ENCODE results near the gene E2F3.
"Not testable (repeated sequence)": the region's sequence is repeated elsewhere in the genome, so short reads cannot be mapped to it uniquely, and the experiment has no call there.

E2F3 gene

GRCh38 chr6:20454204-20454824 lies 52.6 kb downstream of the E2F3 start:
- no peak overlapping the region for H3K4me3 Mint-ChIP-seq
- no peak for DNase-seq (ENCODE audit: low spot score in 2 of 2)
- peaks cover 15% of the 10 kb centered on the region for H3K36me3 Mint-ChIP-seq
- no peak for ATAC-seq (ENCODE audit: low read depth)
- no peaks in the 10 kb centered on the region for H3K27me3 Mint-ChIP-seq
- H3K27ac Mint-ChIP-seq: no peak overlapping the region
- no peaks in the 10 kb centered on the region for H3K9me3 Mint-ChIP-seq
- peaks cover 14% of the 10 kb centered on the region for H3K4me1 Mint-ChIP-seq

DNA sequence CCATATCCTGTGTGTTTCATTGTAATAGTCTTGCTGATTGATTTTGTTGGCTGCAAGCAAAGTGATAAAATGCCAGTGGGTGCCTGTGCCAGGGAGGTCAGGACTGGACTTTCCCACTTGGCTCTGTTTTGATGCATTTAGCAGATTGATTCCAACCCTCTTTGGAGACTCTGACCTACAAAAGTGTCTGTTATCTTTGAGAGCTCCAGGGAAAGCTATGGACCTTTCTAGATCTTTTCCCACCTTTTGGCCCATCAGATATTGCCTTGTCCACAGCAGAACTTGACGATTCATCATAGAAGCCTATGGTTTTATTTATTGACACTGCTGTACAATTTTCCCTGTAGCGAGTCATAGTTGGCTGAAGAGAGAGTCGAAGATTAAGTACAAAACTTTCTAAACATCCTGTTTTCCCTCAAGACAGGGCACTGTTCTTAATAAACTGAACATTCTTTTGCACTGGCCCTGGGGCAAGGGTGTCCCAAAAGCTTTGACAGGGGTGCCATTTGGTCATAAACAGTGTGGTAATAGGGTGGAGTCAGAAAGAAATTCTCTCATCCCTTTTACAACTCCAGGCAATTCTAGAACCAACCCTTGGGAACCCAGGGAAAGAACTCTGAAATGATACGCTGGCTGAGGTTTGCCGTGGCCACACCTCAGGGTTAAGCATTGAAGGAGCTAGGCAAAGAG lies 53.7 kb downstream of the E2F3 start:
- Mint-ChIP-seq H3K27ac (no peak overlapping the region), H3K4me1 (peaks cover 10% of the 10 kb centered on the region), H3K4me3 (no peak overlapping the region), H3K9me3 (no peaks in the 10 kb centered on the region), H3K36me3 (peaks cover 16% of the 10 kb centered on the region), H3K27me3 (no peaks in the 10 kb centered on the region)
- DNase-seq (ENCODE audit: low spot score in 2 of 2): no peak
- no peak for ATAC-seq (ENCODE audit: low read depth)

GRCh38 chr6:20458027-20458894 lies 56.6 kb downstream of the E2F3 start:
- H3K4me3 Mint-ChIP-seq: no peak overlapping the region
- peaks cover 4% of the 10 kb centered on the region for H3K4me1 Mint-ChIP-seq
- no peak overlapping the region for H3K27ac Mint-ChIP-seq
- H3K9me3 Mint-ChIP-seq: peaks cover under 1% of the 10 kb centered on the region
- ATAC-seq (ENCODE audit: low read depth) (no peak), DNase-seq (ENCODE audit: low spot score in 2 of 2) (no peak)
- no peaks in the 10 kb centered on the region for H3K27me3 Mint-ChIP-seq
- peaks cover 17% of the 10 kb centered on the region for H3K36me3 Mint-ChIP-seq

DNA sequence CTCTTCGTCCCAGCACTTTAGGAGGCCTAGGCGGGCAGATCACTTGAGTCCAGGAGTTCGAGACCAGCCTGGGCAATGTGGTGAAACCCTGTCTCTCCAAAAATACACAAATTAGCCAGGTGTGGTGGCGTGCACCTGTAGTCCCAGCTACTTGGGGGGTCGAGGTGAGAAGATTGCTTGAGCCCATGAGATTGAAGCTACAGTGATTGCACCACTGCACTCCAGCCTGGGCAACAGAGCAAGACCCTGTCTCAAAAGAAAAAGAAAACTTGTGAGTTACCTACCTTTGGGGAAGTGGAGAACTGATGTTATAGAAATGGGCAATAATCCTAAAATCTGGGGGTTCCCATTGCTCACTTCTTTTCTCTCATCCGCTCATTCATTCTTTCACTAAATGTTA lies 58.0 kb downstream of the E2F3 start:
- H3K27me3 Mint-ChIP-seq: no peaks in the 10 kb centered on the region
- H3K4me3 Mint-ChIP-seq: no peak overlapping the region
- H3K4me1 Mint-ChIP-seq: peaks cover 11% of the 10 kb centered on the region
- H3K9me3 Mint-ChIP-seq: peaks cover 1% of the 10 kb centered on the region
- ATAC-seq (ENCODE audit: low read depth) (no peak), DNase-seq (ENCODE audit: low spot score in 2 of 2) (no peak)
- H3K36me3 Mint-ChIP-seq: peaks cover 21% of the 10 kb centered on the region
- H3K27ac Mint-ChIP-seq: no peak overlapping the region

GRCh38 chr6:20461576-20461975 lies 59.9 kb downstream of the E2F3 start:
- Mint-ChIP-seq H3K4me3 (no peak overlapping the region), H3K9me3 (peaks cover 5% of the 10 kb centered on the region), H3K36me3 (peaks cover 26% of the 10 kb centered on the region), H3K27me3 (no peaks in the 10 kb centered on the region), H3K27ac (no peak overlapping the region), H3K4me1 (peaks cover 8% of the 10 kb centered on the region)
- no peak for DNase-seq (ENCODE audit: low spot score in 2 of 2)
- no peak for ATAC-seq (ENCODE audit: low read depth)

GRCh38 chr6:20463396-20463795 lies 61.7 kb downstream of the E2F3 start:
- H3K4me3 Mint-ChIP-seq: no peak overlapping the region
- no peaks in the 10 kb centered on the region for H3K27me3 Mint-ChIP-seq
- DNase-seq (ENCODE audit: low spot score in 2 of 2) (no peak), ATAC-seq (ENCODE audit: low read depth) (peak; percentile 27)
- H3K27ac Mint-ChIP-seq: no peak overlapping the region
- peaks cover 5% of the 10 kb centered on the region for H3K9me3 Mint-ChIP-seq
- H3K36me3 Mint-ChIP-seq: peaks cover 23% of the 10 kb centered on the region
- H3K4me1 Mint-ChIP-seq: peaks cover 15% of the 10 kb centered on the region

- H3K36me3 Mint-ChIP-seq: peaks cover 22% of the 10 kb centered on the region
- peaks cover 5% of the 10 kb centered on the region for H3K9me3 Mint-ChIP-seq
- peaks cover 15% of the 10 kb centered on the region for H3K4me1 Mint-ChIP-seq
- ATAC-seq (ENCODE audit: low read depth) (no peak), DNase-seq (ENCODE audit: low spot score in 2 of 2) (no peak)
- H3K27me3 Mint-ChIP-seq: no peaks in the 10 kb centered on the region
- H3K27ac Mint-ChIP-seq: no peak overlapping the region
- no peak overlapping the region for H3K4me3 Mint-ChIP-seq
These were observed 62.4 kb downstream of the E2F3 start for GRCh38 chr6:20464041-20464440.

DNA sequence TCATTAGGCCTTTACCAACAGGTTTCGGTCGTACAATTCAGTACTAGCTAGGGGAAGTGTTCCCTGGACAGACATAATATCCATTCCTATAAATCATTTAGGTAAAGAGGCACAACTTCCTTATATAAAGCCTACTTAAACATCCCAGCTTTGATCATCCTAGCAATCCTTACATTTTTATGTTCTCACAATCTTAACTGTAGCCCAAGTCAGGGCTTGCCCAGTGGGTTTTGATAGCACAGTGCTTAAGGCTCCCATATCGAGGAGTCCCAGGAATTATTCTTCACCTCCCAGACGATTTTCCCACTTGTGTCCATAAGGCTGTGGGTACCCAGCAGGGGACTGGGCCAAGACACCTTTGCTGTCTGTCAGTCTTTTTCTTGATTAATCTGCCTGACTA lies 63.2 kb downstream of the E2F3 start:
- Mint-ChIP-seq H3K9me3 (peaks cover 5% of the 10 kb centered on the region), H3K27ac (peak overlapping the region; percentile 19), H3K27me3 (no peaks in the 10 kb centered on the region), H3K36me3 (peaks cover 21% of the 10 kb centered on the region), H3K4me1 (peaks cover 15% of the 10 kb centered on the region), H3K4me3 (no peak overlapping the region)
- no peak for ATAC-seq (ENCODE audit: low read depth)
- no peak for DNase-seq (ENCODE audit: low spot score in 2 of 2)

- Mint-ChIP-seq H3K36me3 (peaks cover 19% of the 10 kb centered on the region), H3K4me1 (peaks cover 17% of the 10 kb centered on the region), H3K27ac (peak overlapping the region; percentile 19)
- not testable (repeated sequence) for H3K9me3 Mint-ChIP-seq; DNase-seq (ENCODE audit: low spot score in 2 of 2); H3K27me3 Mint-ChIP-seq; H3K4me3 Mint-ChIP-seq; ATAC-seq (ENCODE audit: low read depth)
These were observed 63.9 kb downstream of the E2F3 start for GRCh38 chr6:20465616-20466015.

DNA sequence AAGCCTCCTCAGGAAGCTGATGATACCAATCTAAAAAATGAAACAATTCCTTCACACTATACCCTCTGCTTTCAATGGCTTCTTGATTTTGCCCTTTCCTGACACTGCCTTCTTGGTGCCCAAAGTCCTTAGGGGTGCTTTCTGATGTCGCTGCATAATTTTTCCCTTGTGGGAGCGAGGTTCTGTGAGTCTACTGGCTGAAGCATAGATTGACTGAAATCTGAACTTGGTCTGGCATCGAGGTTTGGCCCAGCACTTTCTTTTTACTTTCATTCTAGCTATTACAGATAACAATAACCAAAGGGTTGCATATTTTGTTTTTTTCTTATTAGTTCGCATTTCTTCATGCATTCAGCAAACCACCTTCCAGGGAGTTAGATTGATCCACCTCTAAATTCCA lies 65.8 kb downstream of the E2F3 start:
- Mint-ChIP-seq H3K4me3 (no peak overlapping the region), H3K27me3 (no peaks in the 10 kb centered on the region), H3K27ac (peak overlapping the region; percentile 37), H3K36me3 (peaks cover 16% of the 10 kb centered on the region), H3K9me3 (peaks cover 5% of the 10 kb centered on the region), H3K4me1 (peaks cover 17% of the 10 kb centered on the region)
- DNase-seq (ENCODE audit: low spot score in 2 of 2) (no peak), ATAC-seq (ENCODE audit: low read depth) (no peak)

GRCh38 chr6:20468209-20468608 lies 66.5 kb downstream of the E2F3 start:
- H3K27ac Mint-ChIP-seq: no peak overlapping the region
- DNase-seq (ENCODE audit: low spot score in 2 of 2): no peak
- peaks cover 16% of the 10 kb centered on the region for H3K36me3 Mint-ChIP-seq
- peaks cover 17% of the 10 kb centered on the region for H3K4me1 Mint-ChIP-seq
- peaks cover 5% of the 10 kb centered on the region for H3K9me3 Mint-ChIP-seq
- no peak for ATAC-seq (ENCODE audit: low read depth)
- H3K27me3 Mint-ChIP-seq: no peaks in the 10 kb centered on the region
- no peak overlapping the region for H3K4me3 Mint-ChIP-seq

GRCh38 chr6:20472748-20473147 lies 71.1 kb downstream of the E2F3 start:
- ATAC-seq (ENCODE audit: low read depth) (no peak), DNase-seq (ENCODE audit: low spot score in 2 of 2) (no peak)
- Mint-ChIP-seq H3K27me3 (no peaks in the 10 kb centered on the region), H3K4me3 (no peak overlapping the region), H3K4me1 (peaks cover 7% of the 10 kb centered on the region), H3K36me3 (peaks cover 3% of the 10 kb centered on the region), H3K27ac (no peak overlapping the region), H3K9me3 (no peaks in the 10 kb centered on the region)

- no peak overlapping the region for H3K27ac Mint-ChIP-seq
- H3K9me3 Mint-ChIP-seq: no peaks in the 10 kb centered on the region
- no peaks in the 10 kb centered on the region for H3K27me3 Mint-ChIP-seq
- H3K36me3 Mint-ChIP-seq: peaks cover 3% of the 10 kb centered on the region
- ATAC-seq (ENCODE audit: low read depth) (no peak), DNase-seq (ENCODE audit: low spot score in 2 of 2) (no peak)
- H3K4me1 Mint-ChIP-seq: peaks cover 7% of the 10 kb centered on the region
- H3K4me3 Mint-ChIP-seq: no peak overlapping the region
These were observed 71.8 kb downstream of the E2F3 start for GRCh38 chr6:20473518-20473917.

DNA sequence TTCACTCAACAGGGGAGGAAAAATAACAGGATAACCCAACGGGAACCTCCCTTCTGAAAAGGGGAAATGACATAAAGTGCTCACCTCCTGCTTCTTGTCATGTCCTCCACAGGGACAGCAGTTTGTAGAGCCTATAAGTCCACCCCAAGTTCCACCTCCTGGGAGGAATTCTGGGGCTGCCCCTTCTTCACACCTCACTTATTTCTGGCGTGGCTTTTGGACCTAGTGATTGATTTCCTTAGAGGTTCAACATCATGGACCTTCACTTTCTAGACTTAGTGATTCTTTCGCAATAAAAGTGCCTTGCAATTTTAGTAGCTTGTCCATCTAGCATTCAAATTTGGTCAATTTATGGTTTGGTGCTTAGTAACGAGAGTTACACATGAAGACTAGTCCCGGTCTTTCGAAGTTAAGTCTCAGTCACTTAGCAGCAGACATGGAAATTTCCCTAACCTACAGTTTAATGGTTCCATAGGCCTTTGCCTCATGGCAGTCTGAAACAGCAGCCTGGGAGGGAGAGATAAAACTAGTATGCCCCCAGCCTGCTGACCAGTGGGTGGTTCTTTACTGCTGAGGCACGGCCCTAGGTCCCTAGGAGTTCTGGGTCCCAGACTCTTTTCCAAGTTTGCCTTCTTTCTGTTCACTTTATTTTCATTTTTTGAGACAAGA lies 73.3 kb downstream of the E2F3 start:
- H3K27ac Mint-ChIP-seq: no peak overlapping the region
- peaks cover 5% of the 10 kb centered on the region for H3K4me1 Mint-ChIP-seq
- H3K36me3 Mint-ChIP-seq: peaks cover 4% of the 10 kb centered on the region
- H3K9me3 Mint-ChIP-seq: no peaks in the 10 kb centered on the region
- no peak for DNase-seq (ENCODE audit: low spot score in 2 of 2)
- no peak overlapping the region for H3K4me3 Mint-ChIP-seq
- H3K27me3 Mint-ChIP-seq: no peaks in the 10 kb centered on the region
- no peak for ATAC-seq (ENCODE audit: low read depth)

All from memory B cell (primary cell).